ENCODE data around the gene GAL3ST2.
"Not testable (repeated sequence)": the region's sequence is repeated elsewhere in the genome, so short reads cannot be mapped to it uniquely, and the experiment has no call there.

The GAL3ST2 gene

DNA sequence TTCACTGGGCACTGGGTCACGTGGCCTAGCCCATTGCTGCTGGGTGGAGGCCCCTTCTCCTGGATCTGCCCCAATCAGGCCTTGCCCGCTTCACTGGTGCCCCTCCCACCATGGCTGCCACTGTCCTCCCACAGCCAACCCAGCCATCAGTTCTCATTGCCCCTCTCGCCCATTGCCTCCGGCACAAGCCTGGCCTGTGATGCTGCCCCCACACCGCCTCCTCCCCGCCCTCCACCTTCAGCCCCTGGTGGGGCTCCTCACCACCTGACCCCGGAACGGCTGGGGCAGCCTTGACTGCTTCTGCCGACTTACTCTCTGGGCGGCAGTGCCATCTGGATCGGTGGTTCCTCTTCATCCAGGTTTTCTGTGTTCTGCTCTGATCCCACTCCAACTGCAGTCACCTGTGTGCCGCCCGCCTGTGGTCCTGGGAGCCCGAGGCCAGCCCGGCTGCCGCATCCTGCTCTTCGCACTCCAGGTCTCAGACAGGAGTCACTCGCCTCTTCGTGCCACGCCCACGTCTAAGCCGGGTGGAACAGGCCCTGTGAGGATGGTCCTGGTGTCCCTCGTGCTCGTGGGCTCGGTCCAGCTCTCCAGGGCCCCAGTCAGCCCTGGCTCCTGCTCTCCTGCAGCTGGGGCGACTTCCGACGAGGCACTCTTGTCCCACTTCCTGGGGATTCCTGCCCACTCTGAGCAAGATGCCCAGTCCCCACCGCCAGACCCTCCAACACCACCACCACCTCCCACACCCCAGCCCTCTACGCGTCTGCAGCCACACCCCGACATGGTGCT, 28.0 kb upstream of the GAL3ST2 start:
- no peak for DNase-seq

- DNase-seq: no peak
Measured at GRCh38 chr2:241750076-241750840, 26.4 kb upstream of the GAL3ST2 start.

DNA sequence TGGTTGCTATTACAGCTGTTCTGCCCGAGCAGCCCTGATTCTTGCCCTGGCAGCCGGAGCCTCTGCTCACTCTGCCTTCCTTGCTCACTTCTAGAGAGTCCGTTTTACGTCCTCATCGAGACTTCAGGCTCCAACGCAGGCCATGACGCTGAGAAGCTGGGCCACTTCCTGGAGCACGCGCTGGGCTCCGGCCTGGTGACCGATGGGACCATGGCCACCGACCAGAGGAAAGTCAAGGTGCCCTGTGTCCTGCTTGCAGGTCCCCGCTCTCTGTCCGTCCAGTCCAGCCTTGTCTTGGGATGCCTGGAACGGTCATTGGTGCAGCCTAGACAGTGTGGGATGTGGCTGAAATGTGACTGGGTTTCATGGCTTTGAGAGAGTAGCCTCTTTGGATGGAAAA, 25.5 kb upstream of the GAL3ST2 start:
- no peak for DNase-seq

- DNase-seq: no peak
Measured at GRCh38 chr2:241751776-241752175, 24.8 kb upstream of the GAL3ST2 start.

- no peak for DNase-seq
Measured at GRCh38 chr2:241752253-241752652, 24.4 kb upstream of the GAL3ST2 start.

DNA sequence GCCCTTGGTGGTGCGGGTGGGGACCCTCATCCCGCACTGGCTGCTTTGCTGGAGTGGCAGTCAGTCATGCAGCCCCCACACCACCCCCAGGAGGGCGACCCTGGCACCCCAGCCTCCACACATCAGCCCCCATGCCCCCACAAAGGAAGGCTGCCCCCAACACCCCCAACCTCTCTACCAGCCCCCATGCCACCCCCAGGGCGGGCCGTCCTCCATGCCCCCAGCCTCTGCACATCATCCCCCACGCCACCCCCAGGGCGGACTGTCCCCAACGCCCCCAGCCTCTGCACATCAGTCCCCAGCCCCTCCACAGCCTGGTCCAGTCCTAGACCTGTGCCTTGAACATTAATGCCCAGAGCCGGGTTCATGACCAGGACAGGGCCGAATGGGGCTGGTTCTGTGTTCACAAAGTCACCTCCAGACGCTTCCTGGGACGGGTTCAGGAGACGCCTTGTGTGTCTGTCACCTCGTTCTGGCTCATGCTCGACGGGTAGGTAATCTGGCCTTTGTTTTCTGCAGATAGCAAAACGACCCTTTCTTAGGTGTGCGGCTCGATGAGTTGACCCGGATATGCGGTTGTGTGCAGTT, 23.8 kb upstream of the GAL3ST2 start:
- no peak for DNase-seq

DNA sequence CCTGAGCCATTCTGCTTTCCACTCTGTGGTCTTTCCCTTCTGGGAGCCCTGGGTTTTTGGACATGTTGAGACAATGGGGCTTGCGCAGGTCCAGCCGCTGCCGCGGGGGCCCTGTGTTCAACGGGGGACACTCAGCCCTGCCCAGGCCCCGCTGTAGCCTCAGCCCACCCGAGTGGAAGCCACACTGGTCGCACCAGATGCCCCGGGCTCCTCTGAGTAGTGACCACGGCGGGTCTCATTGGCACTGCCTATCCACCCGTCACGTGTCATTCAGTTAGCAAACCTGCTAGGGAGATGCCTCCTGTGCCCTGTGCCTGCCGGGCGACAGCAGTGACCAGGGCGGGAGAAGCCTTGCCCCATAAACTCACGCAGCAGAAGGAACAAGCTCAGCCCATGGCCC, 23.1 kb upstream of the GAL3ST2 start:
- DNase-seq: no peak

GRCh38 chr2:241754042-241754441, 22.6 kb upstream of the GAL3ST2 start:
- DNase-seq: no peak

DNA sequence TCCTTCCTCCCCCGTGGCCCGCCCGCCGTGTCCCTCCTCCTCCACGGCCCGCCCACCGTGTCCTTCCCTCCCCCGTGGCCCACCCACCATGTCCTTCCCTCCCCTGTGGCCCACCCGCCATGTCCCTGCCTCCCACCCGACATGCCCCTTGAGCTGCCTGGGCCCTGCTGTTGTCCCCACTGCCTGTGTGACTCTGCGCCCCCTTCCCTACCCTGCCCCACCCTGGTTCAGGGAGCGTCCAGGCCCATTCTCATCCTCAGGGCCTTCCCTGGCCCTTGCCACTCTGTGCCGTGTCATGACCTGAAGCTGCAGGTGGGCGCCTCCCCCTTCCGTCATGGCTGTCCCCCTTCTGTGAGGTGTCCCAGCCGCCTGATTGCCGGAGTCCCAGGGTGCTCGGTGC, 21.5 kb upstream of the GAL3ST2 start:
- no peak for DNase-seq

GRCh38 chr2:241755777-241756176, 20.8 kb upstream of the GAL3ST2 start:
- no peak for DNase-seq

- DNase-seq: no peak
Measured at GRCh38 chr2:241759067-241759807, 17.4 kb upstream of the GAL3ST2 start.

DNA sequence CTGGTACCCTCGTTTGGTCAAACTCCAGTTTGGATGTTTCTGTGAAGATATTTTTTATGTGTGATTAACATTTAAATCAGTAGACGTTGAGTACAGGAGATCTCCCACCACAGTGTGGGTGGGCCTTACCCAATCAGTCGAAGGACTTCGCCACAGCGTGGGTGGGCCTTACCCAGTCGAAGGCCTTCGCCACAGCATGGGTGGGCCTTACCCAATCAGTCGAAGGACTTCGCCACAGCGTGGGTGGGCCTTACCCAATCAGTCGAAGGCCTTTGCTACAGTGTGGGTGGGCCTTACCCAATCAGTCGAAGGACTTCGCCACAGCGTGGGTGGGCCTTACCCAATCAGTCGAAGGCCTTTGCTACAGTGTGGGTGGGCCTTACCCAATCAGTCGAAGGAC, 16.7 kb upstream of the GAL3ST2 start:
- DNase-seq: not testable (repeated sequence)

- DNase-seq: no peak
Measured at GRCh38 chr2:241760301-241760771, 16.3 kb upstream of the GAL3ST2 start.

DNA sequence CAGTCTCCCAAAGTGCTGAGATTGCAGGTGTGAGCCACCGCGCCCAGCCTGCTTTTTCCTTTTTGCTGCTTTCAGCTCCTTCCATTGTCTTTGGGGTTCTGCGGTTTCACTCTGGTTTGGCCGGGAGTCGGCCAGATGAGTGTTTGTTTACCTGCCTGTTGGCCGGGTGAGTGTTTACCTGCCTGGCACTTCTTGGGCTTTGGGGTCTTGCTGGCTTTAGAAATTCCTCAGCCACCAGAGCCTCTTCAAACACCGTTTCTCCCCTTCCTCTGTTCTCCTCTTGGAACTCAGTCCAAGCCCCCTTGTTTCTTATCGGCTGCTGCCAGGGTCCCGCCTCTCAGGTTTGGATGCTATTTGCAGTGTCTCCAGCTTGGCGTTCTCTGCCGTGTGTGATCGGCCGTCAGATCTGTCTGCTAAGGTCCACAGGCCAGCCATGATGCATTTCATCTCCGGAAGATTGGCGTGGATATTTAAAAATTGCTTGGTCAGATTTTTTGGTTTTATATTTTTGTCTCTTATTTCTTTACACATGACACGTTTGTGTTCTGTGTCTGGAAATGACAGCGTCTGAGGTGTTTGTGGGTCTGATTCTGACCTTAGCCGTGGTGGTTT, 14.2 kb upstream of the GAL3ST2 start:
- no peak for DNase-seq

DNA sequence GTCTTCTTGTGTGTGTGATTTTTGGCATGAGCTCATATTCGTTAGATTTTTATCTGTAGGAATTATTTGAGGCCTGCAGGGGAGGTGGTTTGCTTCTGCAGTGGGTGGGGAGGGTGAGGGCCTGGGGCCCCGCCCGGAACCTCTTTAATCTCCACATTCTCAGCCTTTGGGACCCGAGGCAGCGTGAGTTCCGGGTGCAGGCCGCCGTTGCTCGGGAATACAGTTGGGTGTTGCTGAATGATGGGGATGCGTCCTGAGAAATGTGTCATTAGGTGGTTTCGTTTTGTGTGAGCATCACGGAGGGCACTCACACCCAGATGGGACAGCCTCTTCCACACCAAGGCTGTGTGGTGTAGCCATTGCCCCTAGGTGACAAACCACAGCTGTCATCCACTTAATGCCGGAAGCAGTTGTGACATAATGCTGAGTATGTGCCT, 13.7 kb upstream of the GAL3ST2 start:
- DNase-seq: no peak

DNA sequence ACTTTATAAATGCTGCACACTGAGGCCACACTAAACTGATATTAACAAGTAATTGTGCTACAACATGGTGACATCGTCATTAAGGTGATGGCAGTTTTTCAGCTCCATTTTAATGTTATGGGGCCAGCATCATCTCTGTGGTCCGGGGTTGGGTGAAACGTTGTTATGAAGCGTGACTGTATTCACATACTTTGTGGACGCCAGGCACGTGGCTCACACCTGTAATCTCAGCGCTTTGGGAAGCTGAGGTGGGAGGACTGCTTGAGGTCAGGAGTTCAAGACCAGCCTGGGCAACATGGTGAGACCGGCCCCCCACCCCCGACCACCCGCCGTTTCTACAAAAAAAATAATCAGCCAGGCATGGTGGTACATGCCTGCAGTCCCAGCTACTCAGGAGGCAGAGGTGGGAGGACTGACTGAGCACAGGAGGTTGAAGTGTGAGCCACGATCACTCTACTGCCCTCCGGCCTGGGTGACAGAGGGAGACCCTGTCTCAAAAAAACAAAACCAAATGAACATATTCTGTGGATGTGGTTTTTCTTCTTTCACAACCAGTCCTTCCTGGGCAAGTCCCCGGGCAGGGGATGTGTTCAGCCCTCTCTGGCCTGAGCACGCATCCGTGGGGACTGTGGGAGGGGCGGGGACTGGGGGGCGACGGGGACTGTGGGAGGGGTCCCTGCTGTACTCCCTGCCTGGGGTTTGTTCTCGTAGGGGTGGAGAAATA, 12.9 kb upstream of the GAL3ST2 start:
- no peak for DNase-seq

- no peak for DNase-seq
Measured at GRCh38 chr2:241764275-241765241, 12.1 kb upstream of the GAL3ST2 start.

DNA sequence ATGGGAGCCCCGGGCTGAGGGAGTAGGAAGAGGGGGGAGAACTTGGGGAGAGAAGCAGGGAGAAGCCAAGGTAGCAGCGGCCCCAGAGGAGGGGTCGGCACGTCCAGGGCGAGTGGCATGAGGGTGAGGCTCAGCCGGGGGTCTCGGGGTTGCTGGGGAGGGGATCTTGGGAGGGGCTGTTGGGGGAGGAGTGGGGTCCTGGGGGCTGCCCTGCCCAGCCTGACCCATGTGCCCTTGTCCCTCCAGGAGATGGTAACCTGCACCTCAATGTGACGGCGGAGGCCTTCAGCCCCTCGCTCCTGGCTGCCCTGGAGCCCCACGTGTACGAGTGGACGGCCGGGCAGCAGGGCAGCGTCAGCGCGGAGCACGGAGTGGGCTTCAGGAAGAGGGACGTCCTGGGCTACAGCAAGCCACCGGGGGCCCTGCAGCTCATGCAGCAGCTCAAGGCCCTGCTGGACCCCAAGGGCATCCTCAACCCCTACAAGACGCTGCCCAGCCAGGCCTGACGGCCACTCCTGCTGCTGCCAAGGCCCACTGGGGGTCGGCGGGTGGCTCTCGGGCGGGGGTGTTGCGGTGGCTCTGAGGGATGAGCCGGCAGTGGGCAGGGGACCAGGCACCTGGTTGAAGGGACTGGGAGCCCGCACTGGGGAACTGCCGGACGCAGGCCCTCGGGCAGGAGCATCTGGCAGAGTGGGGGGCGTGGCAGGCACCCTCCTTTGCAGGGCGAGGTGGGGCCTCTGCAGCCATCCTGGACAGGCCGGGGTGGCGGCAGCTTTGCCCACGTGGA, 9.0 kb upstream of the GAL3ST2 start:
- no peak for DNase-seq

GRCh38 chr2:241768251-241768711, 8.3 kb upstream of the GAL3ST2 start:
- DNase-seq: no peak

Measured in C1 segment of cervical spinal cord (tissue), 14 donors.